GM13977 (cell line): Measurements from ENCODE around the gene SGK2.

ENCODE experiments used
- DNase-seq: peaks from one replicate; pipeline ENCODE4 v3.0.0; 2012; ENCODE audit warnings: low spot score
- in situ Hi-C: fragments of 300-500 bp; cut with MboI; formaldehyde crosslinking; loops from one replicate; pipeline ENCODE4 v1.12.0; 2022; ENCODE audit warnings: low sequenced_read_pairs, low pct_unique_long_range_greater_than_20kb, mixed read lengths, inconsistent platforms; ENCODE audit not compliant: unreplicated experiment
- TF ChIP-seq, protein P1 (sequence below): IDR thresholded peaks from 2 replicates; pipeline ENCODE4 v1.5.1; 2012; ENCODE audit warnings: mild to moderate bottlenecking, control low read depth; ENCODE audit not compliant: insufficient read depth; ENCODE audit errors: extremely low read depth, missing control alignments

The SGK2 gene

GRCh38 chr20:43565758-43566104, 6.9 kb downstream of the SGK2 start:
- in situ Hi-C loops, result no loop called here
- DNase-seq, result no peak
- TF ChIP-seq, protein P1, sequence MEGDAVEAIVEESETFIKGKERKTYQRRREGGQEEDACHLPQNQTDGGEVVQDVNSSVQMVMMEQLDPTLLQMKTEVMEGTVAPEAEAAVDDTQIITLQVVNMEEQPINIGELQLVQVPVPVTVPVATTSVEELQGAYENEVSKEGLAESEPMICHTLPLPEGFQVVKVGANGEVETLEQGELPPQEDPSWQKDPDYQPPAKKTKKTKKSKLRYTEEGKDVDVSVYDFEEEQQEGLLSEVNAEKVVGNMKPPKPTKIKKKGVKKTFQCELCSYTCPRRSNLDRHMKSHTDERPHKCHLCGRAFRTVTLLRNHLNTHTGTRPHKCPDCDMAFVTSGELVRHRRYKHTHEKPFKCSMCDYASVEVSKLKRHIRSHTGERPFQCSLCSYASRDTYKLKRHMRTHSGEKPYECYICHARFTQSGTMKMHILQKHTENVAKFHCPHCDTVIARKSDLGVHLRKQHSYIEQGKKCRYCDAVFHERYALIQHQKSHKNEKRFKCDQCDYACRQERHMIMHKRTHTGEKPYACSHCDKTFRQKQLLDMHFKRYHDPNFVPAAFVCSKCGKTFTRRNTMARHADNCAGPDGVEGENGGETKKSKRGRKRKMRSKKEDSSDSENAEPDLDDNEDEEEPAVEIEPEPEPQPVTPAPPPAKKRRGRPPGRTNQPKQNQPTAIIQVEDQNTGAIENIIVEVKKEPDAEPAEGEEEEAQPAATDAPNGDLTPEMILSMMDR, result no peak

- no peak for DNase-seq
- in situ Hi-C loops, result no loop called here
- TF ChIP-seq, protein P1, result no peak
Measured at GRCh38 chr20:43567477-43567876, 8.7 kb downstream of the SGK2 start.

DNA sequence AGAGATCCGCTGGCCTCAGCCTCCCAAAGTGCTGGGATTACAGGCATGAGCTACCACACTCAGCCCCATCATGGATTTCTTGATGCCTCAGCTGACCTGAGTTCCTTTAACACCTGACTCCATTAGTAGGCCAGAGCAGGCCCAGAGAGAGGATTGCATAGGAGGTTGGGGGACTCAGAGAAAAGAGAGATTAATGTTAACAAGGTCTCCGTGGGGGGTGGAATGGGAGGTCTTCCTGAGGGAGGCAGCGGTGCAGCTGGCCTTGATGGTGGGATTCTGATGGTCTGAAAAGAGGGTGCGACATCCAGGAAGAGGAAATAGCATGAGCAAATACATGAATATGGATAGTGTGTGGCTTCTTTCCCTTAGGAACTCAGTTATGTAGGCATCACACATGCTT, 9.9 kb downstream of the SGK2 start:
- no peak for DNase-seq
- in situ Hi-C loops, result no loop called here
- TF ChIP-seq, protein P1, result no peak

GRCh38 chr20:43569282-43569681, 10.5 kb downstream of the SGK2 start:
- TF ChIP-seq, protein P1, result no peak
- DNase-seq, result no peak
- in situ Hi-C loops, result no loop called here

- in situ Hi-C loops, result no loop called here
- DNase-seq, result no peak
- TF ChIP-seq, protein P1, result no peak
Measured at GRCh38 chr20:43570496-43570895, 11.7 kb downstream of the SGK2 start.

DNA sequence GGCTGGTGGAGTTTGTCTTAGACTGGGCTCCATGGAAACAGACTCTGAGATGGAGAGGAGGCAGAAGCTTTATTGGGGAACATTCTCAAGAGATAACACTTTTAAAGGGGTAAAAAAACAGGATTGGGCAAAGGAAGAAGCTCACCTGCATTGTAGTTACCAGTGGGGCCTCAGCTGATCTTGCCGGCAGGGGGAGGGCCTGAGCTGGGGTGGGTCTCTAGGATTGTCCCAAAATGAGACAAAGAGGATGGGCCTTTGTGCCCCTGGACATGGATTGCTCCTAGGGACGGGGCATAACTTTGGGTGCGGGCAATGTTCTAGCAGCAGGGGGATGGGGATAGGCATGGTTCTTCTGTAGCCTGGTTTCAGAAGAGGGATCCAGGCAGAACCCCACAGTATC, 12.5 kb downstream of the SGK2 start:
- TF ChIP-seq, protein P1, result no peak
- in situ Hi-C loops, result no loop called here
- DNase-seq, result no peak

DNA sequence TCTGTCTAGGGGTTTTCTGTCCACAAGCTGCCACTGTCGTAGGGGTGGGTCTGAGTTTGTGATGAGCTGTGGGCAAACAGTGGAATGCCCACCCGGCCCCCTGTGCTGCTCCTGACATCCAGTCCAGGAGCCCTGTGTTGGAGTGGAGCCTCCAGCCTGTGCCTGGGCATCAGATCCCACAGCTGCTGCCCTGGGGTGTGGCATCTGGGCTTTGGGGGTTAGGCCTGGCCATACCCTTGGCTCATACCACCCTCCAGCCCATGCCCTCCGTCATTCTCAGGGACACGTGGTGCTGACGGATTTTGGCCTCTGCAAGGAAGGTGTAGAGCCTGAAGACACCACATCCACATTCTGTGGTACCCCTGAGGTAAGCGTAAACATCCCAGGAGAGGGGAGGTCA, 12.9 kb downstream of the SGK2 start:
- TF ChIP-seq, protein P1, result no peak
- in situ Hi-C loops, result no loop called here
- DNase-seq, result no peak
